Suprapubic skin (tissue), 4 donors: ENCODE measurements around the gene POLL.

ENCODE experiments used
- EP300 ChIP-seq: sonication (generic); formaldehyde crosslinking; IDR thresholded peaks from one replicate; pipeline ENCODE4 v1.6.1; 2017; ENCODE audit warnings: antibody characterized with exemption
- POLR2A ChIP-seq, 2 donors: fragments of 450-650 bp; IDR thresholded peaks; one replicate each; pipeline ENCODE4 v1.6.1; 2017; ENCODE audit warnings: antibody characterized with exemption in 2 of 2, mild to moderate bottlenecking in 2 of 2, moderate library complexity in 2 of 2
- POLR2AphosphoS5 ChIP-seq, 3 donors: sonication (generic); formaldehyde crosslinking; IDR thresholded peaks; one replicate each; pipeline ENCODE4 v1.6.1; 2017; ENCODE audit warnings: antibody characterized with exemption in 3 of 3
- TF ChIP-seq, protein P1 (sequence below), 2 donors: fragments of 200-600 bp in 1 of 2; fragments of 450-650 bp in 1 of 2; sonication (generic) in 1 of 2; IDR thresholded peaks; one replicate each; pipeline ENCODE4 v1.5.1; 2016 to 2019; ENCODE audit warnings: antibody characterized with exemption in 2 of 2, mild to moderate bottlenecking in 1 of 2, moderate library complexity in 1 of 2

DNA sequence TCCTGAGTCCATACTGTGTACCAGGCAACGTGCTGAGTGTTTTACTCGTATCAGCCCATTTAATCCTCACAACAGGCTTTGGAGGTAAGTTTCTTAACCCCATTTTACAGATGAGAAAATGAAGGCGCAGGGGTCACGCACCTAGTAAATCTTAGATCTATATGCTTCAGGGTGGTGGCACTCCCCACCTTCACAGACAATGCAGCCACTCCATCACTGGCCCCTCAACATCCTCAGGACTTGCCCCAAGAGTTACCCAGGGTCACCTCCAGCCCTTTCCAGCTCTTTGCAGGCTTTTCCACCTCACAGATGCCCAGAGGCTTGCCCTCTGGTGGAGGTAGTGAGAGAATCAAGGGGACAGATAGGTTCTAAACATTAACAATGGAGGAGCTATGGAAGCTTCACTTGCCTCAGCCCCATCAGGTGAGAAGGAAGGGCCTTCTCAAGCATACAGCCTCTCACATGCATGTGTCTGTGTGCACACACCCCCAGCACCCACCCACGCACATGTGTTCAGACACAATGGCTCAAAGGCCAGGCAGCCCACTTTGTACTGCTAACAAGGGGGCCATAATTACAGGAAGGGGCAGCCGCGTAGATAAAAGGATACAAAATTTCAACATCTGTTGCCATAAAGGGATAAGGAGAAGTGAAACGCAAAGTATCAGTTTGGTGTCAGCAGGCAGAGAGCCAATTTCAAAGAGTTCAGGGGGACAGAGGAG, 29.2 kb upstream of the POLL start:
- no peak for TF ChIP-seq POLR2A (IDR thresholded peaks at IDR 0.05)
- TF ChIP-seq, protein P1, sequence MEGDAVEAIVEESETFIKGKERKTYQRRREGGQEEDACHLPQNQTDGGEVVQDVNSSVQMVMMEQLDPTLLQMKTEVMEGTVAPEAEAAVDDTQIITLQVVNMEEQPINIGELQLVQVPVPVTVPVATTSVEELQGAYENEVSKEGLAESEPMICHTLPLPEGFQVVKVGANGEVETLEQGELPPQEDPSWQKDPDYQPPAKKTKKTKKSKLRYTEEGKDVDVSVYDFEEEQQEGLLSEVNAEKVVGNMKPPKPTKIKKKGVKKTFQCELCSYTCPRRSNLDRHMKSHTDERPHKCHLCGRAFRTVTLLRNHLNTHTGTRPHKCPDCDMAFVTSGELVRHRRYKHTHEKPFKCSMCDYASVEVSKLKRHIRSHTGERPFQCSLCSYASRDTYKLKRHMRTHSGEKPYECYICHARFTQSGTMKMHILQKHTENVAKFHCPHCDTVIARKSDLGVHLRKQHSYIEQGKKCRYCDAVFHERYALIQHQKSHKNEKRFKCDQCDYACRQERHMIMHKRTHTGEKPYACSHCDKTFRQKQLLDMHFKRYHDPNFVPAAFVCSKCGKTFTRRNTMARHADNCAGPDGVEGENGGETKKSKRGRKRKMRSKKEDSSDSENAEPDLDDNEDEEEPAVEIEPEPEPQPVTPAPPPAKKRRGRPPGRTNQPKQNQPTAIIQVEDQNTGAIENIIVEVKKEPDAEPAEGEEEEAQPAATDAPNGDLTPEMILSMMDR (IDR thresholded peaks at IDR 0.05): no peak
- TF ChIP-seq EP300: no peak
- no peak for TF ChIP-seq POLR2AphosphoS5 (IDR thresholded peaks at IDR 0.05)
